PC-3 (cell line): Measurements from ENCODE around the gene PFN4. TPM values are rescaled to one million over a fixed set of nuclear protein-coding genes. Genes with fewer than 3 reads are reported as not detected.
A peak's percentile ranks its signal among the peaks of the same experiment; 100 is the strongest.

Experiments
- ATAC-seq: fragments of 200-7000 bp; cut with Tn5 transposase; 2 replicates; pipeline ENCODE4 v1.9.1; 2020; ENCODE audit warnings: mild to moderate bottlenecking, moderate library complexity
- BruUV-seq: library from RNA; stranded (reverse); fragments of 400-500 nt; replicated peaks from 2 replicates; lab custom pipeline; 2021; lab: Mats Ljungman, UMichigan
- CTCF ChIA-PET: fragments of 300-600 bp; sonication (Branson Sonifier 250); formaldehyde crosslinking; loops from one replicate; lab custom pipeline; 2022; ENCODE audit warnings: antibody characterized with exemption; lab: Charles Lee
- POLR2A ChIA-PET: fragments of 300-600 bp; sonication (Branson Sonifier 250); formaldehyde crosslinking; loops from one replicate; lab custom pipeline; 2022; ENCODE audit warnings: antibody characterized with exemption; ENCODE audit not compliant: unreplicated experiment; lab: Charles Lee
- DNase-seq: peaks from one replicate; pipeline ENCODE4 v3.0.0-alpha.2; 2015
- H2AFZ ChIP-seq: fragments of 300-600 bp; sonication (generic); 2 replicates; pipeline ENCODE4 v1.6.0; 2016; ENCODE audit warnings: antibody characterized with exemption, low read length
- H3F3A ChIP-seq: fragments of 300-600 bp; sonication (generic); one replicate; pipeline ENCODE4 v1.6.0; 2017; ENCODE audit warnings: antibody characterized with exemption, low read length, control low read depth, mild to moderate bottlenecking; ENCODE audit not compliant: unreplicated experiment
- H3K27ac ChIP-seq: fragments of 300-600 bp; sonication (generic); 2 replicates; pipeline ENCODE4 v1.5.1; 2016; ENCODE audit warnings: mild to moderate bottlenecking, low read length
- H3K27me3 ChIP-seq: fragments of 300-600 bp; sonication (generic); 2 replicates; pipeline ENCODE4 v1.6.1; 2016; ENCODE audit warnings: low read length, mixed read lengths
- H3K36me3 ChIP-seq: fragments of 300-600 bp; sonication (generic); 2 replicates; pipeline ENCODE4 v1.6.1; 2016; ENCODE audit warnings: low read depth, mixed run types, low read length, mixed read lengths
- H3K4me1 ChIP-seq: fragments of 300-600 bp; sonication (generic); 2 replicates; pipeline ENCODE4 v1.5.1; 2016; ENCODE audit warnings: low read length; ENCODE audit not compliant: insufficient read depth
- H3K4me2 ChIP-seq: fragments of 300-600 bp; sonication (generic); 2 replicates; pipeline ENCODE4 v1.6.0; 2016; ENCODE audit warnings: low read length
- H3K4me3 ChIP-seq: fragments of 300-600 bp; sonication (generic); 2 replicates; pipeline ENCODE4 v1.5.1; 2016; ENCODE audit warnings: mild to moderate bottlenecking, low read length, mixed read lengths
- H3K79me2 ChIP-seq: fragments of 300-600 bp; sonication (generic); 2 replicates; pipeline ENCODE4 v1.6.1; 2017; ENCODE audit warnings: low read length, mixed read lengths
- H3K9ac ChIP-seq: fragments of 300-600 bp; sonication (generic); 2 replicates; pipeline ENCODE4 v1.6.0; 2016; ENCODE audit warnings: mild to moderate bottlenecking, low read length
- H3K9me2 ChIP-seq: fragments of 300-600 bp; sonication (generic); replicated peaks from 2 replicates; pipeline ENCODE4 v1.6.1; 2016; ENCODE audit warnings: mixed run types, low read length, mixed read lengths
- H3K9me3 ChIP-seq: fragments of 300-600 bp; sonication (generic); 2 replicates; pipeline ENCODE4 v1.6.1; 2016; ENCODE audit warnings: low read length, mixed read lengths
- H4K20me1 ChIP-seq: fragments of 300-600 bp; sonication (generic); 2 replicates; pipeline ENCODE4 v1.6.1; 2016; ENCODE audit warnings: low read length, mixed read lengths
- EZH2 ChIP-seq: fragments of 300-600 bp; sonication (generic); IDR thresholded peaks from one replicate; pipeline ENCODE4 v1.6.1; 2017; ENCODE audit warnings: antibody characterized with exemption, mild to moderate bottlenecking, low read length; ENCODE audit not compliant: unreplicated experiment
- EZH2phosphoT487 ChIP-seq: fragments of 300-600 bp; sonication (generic); IDR thresholded peaks from 2 replicates; pipeline ENCODE4 v1.6.1; 2018; ENCODE audit warnings: mild to moderate bottlenecking, antibody characterized with exemption, low read length, borderline replicate concordance
- intact Hi-C: fragments of 100-400 bp; cut with micrococcal nuclease; formaldehyde crosslinking; loops from 2 replicates; pipeline ENCODE4 v1.9.0; 2023
- total RNA-seq: library from RNA; depleted of rRNA; stranded (reverse); fragments of >200 nt; gene quantifications from 2 replicates; pipeline ENCODE4 v1.2.3, GENCODE V29; 2014
- TF ChIP-seq, protein P1 (sequence below): fragments of 300-600 bp; sonication (generic); conservative IDR thresholded peaks from 2 replicates; pipeline ENCODE4 v1.5.1; 2017; ENCODE audit warnings: antibody characterized with exemption, low read depth, mild to moderate bottlenecking, low read length

PFN4 gene
- total RNA-seq, 1 experiment from 2014 or later: 0.44 TPM

DNA sequence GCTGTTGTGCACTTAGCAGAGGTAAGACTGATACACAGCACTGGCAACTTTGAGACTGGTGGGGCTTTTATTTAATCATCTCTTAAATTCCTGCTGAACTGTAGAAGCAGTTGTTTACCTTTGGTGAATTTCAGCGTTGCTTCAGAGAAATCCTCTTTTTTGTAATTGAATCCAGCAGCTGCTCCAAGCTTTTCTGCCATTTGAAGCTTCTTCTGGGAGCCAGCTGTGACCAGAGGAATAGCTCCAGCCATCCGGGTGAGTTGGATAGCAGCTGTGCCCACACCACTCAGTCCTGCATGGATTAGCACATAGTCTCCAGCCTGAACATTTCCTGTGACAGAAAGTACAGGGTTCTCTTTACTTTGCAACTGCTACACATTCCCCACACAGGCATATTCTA, 42.4 kb downstream of the PFN4 start:
- BruUV-seq: no TSS peak
- DNase-seq (no peak), ATAC-seq (no peak)
- no peak overlapping the region for H3K4me2 ChIP-seq
- TF ChIP-seq EZH2phosphoT487 (no peak), EZH2 (no peak)
- TF ChIP-seq, protein P1, sequence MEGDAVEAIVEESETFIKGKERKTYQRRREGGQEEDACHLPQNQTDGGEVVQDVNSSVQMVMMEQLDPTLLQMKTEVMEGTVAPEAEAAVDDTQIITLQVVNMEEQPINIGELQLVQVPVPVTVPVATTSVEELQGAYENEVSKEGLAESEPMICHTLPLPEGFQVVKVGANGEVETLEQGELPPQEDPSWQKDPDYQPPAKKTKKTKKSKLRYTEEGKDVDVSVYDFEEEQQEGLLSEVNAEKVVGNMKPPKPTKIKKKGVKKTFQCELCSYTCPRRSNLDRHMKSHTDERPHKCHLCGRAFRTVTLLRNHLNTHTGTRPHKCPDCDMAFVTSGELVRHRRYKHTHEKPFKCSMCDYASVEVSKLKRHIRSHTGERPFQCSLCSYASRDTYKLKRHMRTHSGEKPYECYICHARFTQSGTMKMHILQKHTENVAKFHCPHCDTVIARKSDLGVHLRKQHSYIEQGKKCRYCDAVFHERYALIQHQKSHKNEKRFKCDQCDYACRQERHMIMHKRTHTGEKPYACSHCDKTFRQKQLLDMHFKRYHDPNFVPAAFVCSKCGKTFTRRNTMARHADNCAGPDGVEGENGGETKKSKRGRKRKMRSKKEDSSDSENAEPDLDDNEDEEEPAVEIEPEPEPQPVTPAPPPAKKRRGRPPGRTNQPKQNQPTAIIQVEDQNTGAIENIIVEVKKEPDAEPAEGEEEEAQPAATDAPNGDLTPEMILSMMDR: no peak
- H3K27ac ChIP-seq: no peak overlapping the region
- ChIA-PET CTCF (no interaction called here), POLR2A (no interaction called here)
- no peaks in the 10 kb centered on the region for H4K20me1 ChIP-seq
- intact Hi-C loops: no loop called here
- peaks cover 5% of the 10 kb centered on the region for H3K36me3 ChIP-seq
- H3K9me3 ChIP-seq: no peaks in the 10 kb centered on the region
- H3K27me3 ChIP-seq: no peaks in the 10 kb centered on the region
- no peaks in the 10 kb centered on the region for H3F3A ChIP-seq
- H3K9ac ChIP-seq: no peak overlapping the region
- no peak overlapping the region for H3K4me3 ChIP-seq
- no peak overlapping the region for H2AFZ ChIP-seq
- no peaks in the 10 kb centered on the region for H3K9me2 ChIP-seq
- H3K4me1 ChIP-seq: peaks cover 22% of the 10 kb centered on the region
- H3K79me2 ChIP-seq: peaks cover 14% of the 10 kb centered on the region

DNA sequence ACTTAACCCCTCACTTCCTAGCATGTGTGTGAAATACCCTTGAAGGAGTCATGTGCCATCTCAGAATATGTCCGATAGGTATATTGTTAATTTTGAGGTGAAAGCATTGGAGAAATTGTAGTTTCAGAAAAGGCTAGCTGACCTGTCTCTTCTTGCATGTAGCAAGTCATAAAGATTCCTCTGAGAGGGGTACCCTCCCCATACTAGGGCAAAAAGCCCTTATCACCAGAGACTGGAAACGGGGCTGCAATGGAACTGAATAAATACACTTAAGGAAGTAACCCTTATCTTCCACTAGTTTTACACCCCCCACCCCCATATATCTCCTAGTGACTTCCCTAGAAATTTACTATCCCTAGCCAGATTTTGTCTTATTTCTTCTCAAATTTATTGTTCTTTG, 45.3 kb downstream of the PFN4 start:
- CTCF ChIA-PET: no interaction called here
- H3K27me3 ChIP-seq: no peaks in the 10 kb centered on the region
- no peak for TF ChIP-seq EZH2phosphoT487
- no peak for TF ChIP-seq EZH2
- TF ChIP-seq, protein P1: no peak
- peak overlapping the region; percentile 97 for H3K4me3 ChIP-seq
- H3K9me2 ChIP-seq: no peaks in the 10 kb centered on the region
- BruUV-seq: TSS peak; percentile 53
- H3K27ac ChIP-seq: no peak overlapping the region
- intact Hi-C loops: no loop called here
- peaks cover 15% of the 10 kb centered on the region for H3K36me3 ChIP-seq
- DNase-seq: no peak
- no peaks in the 10 kb centered on the region for H3F3A ChIP-seq
- ATAC-seq: no peak
- 0 out of 2 replicates have a peak, but pooled peaks cover 3% of the 10 kb centered on the region for H4K20me1 ChIP-seq
- peak overlapping the region; percentile 76; the same call in 1 of the 2 replicates for H2AFZ ChIP-seq
- no peaks in the 10 kb centered on the region for H3K9me3 ChIP-seq
- H3K4me1 ChIP-seq: peaks cover 13% of the 10 kb centered on the region
- H3K4me2 ChIP-seq: peak overlapping the region; percentile 99
- POLR2A ChIA-PET: interaction anchor here (0.7 kb wide), 1 partner anchor 39 kb away, joined by 6 read pairs; no protein-coding TSS in a partner anchor
- peaks cover 33% of the 10 kb centered on the region for H3K79me2 ChIP-seq
- peak overlapping the region; percentile 81 for H3K9ac ChIP-seq

DNA sequence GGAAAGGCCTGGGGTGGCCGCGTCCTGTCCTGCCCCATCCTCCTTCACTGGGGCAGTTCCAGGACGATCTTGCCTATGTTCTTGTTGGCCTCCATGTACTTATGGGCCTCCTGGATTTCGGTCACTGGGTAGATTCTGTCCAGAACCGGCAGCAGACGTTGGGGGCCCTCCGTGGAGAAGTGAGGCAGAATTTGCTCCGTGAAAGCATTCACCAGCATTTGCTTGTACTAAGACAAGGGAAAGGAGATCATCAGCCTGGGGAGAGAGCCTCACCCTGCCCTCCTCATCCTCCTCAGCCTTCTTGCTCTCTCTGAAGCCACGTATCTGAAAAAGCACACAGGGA, 45.6 kb downstream of the PFN4 start:
- Histone ChIP-seq H3K9me2 (no peaks in the 10 kb centered on the region), H3K27me3 (no peaks in the 10 kb centered on the region), H3K4me3 (peak overlapping the region; percentile 97), H2AFZ (peak overlapping the region; percentile 76), H3K9me3 (no peaks in the 10 kb centered on the region), H3K4me2 (peak overlapping the region; percentile 99), H3K4me1 (peaks cover 13% of the 10 kb centered on the region), H4K20me1 (0 out of 2 replicates have a peak, but pooled peaks cover 3% of the 10 kb centered on the region), H3F3A (no peaks in the 10 kb centered on the region), H3K36me3 (peaks cover 19% of the 10 kb centered on the region), H3K9ac (peak overlapping the region; percentile 81), H3K27ac (peak overlapping the region; percentile 49), H3K79me2 (peaks cover 35% of the 10 kb centered on the region)
- ATAC-seq (no peak), DNase-seq (no peak)
- ChIA-PET CTCF (interaction anchor here (1.0 to 1.7 kb wide), 2 partner anchors 151 to 253 kb away, joined by 4 to 11 read pairs; partner anchors contain the start of gene ATAD2B), POLR2A (no interaction called here)
- intact Hi-C loops: no loop called here
- no peak for TF ChIP-seq EZH2phosphoT487
- TF ChIP-seq EZH2: no peak
- TF ChIP-seq, protein P1: no peak
- BruUV-seq: no TSS peak
